Uterus (tissue), 2 donors: ENCODE data around the gene CTIF.
"Not testable (repeated sequence)": the region's sequence is repeated elsewhere in the genome, so short reads cannot be mapped to it uniquely, and the experiment has no call there.

Experiments
- CTCF ChIP-seq, 4 experiments: fragments of 200-600 bp in 2 of 4; fragments of 450-650 bp in 2 of 4; sonication (generic) in 2 of 4; IDR thresholded peaks; one replicate each; pipeline ENCODE4 v1.5.1; 2016 to 2019; ENCODE audit warnings: antibody characterized with exemption in 4 of 4, mild to moderate bottlenecking in 2 of 4, moderate library complexity in 1 of 4
- POLR2A ChIP-seq, 2 donors: fragments of 450-650 bp; IDR thresholded peaks; one replicate each; pipeline ENCODE4 v1.6.1; 2016; ENCODE audit warnings: antibody characterized with exemption in 2 of 2, mild to moderate bottlenecking in 1 of 2, moderate library complexity in 1 of 2

GRCh38 chr18:48717227-48717626, 178.4 kb downstream of the CTIF start:
- not testable (repeated sequence) for TF ChIP-seq CTCF, POLR2A (IDR thresholded peaks at IDR 0.05)
